HG02763 (cell line): ENCODE measurements around the gene CCL24.
"Not testable (repeated sequence)": the region's sequence is repeated elsewhere in the genome, so short reads cannot be mapped to it uniquely, and the experiment has no call there.

ENCODE experiments used
- ATAC-seq: cut with Tn5 transposase; IDR thresholded peaks from one replicate; pipeline ENCODE4 v1.9.1; 2021; ENCODE audit warnings: mild to moderate bottlenecking, moderate library complexity; ENCODE audit not compliant: unreplicated experiment

The CCL24 gene

DNA sequence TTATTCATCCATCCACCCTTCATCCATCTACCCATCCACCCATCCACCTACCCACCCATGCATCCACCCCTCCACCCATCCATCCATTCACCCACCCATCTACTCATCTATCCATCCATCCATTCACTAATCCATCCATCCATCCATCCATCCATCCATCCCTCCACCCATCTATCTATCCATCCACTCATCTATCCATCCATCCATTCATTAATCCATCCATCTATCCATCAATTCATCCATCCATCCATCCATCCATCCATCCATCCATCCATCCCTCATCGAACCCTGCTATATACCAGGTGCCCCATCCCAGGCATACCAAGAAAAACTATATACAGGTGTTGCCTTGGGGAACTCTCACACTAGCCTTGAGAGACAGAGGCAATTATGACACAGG is 7.1 kb upstream of the CCL24 start:
- no peak for ATAC-seq

DNA sequence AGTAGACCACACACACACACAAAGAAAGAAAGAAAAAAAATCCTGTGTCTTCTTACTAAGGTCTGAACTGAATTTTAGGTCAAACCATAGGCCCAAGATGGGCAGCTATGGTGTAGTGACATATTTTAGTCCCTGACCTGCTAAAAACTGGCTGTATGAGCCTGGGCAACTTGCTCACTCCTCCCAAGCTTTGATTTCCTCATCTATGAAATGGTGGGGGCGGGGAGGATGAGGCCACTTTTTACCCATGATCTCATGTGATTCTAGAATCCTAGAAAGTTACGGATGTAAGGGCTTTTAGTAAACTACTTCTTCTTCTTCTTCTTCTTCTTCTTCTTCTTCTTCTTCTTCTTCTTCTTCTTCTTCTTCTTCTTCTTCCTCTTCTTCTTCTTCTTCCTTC is 6.1 kb upstream of the CCL24 start:
- ATAC-seq: no peak

DNA sequence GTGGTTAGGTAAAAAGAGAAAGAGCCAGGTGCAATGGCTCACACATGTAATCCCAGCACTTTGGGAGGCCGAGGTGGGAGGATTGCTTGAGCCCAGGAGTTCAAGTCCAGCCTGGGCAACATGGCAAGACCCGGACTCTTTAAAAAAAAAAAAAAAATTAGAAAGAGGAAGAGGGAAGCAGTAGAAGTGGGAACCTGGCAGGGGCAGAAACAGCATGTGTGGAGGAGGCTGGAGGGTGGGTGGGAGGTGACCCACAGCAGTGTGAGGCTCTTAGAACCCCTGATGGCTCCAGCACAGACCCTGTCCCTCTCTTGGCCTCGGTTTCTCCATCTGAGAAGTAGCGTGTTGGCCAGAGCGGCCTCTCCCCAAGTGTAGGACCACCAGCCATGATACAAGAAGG is 4.9 kb upstream of the CCL24 start:
- no peak for ATAC-seq

DNA sequence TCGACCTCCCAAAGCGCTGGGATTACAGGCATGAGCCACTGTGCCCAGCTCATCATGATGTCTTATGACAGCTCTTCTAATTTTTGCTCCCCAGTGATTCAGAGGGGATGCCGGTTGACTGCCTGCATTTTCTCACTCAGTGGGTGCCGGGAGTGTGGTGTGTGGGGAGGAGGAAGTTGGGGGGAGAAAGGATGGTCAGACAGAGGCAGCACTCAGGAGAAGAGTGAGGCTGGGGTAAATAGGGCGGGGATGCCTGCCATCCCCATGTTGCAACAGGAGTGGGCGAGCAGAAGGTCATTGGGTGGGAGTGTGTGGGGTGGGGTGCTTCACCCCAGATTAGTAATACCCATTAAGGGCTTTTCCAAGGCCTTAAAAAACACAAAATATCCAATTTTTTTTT is 3.5 kb upstream of the CCL24 start:
- no peak for ATAC-seq

DNA sequence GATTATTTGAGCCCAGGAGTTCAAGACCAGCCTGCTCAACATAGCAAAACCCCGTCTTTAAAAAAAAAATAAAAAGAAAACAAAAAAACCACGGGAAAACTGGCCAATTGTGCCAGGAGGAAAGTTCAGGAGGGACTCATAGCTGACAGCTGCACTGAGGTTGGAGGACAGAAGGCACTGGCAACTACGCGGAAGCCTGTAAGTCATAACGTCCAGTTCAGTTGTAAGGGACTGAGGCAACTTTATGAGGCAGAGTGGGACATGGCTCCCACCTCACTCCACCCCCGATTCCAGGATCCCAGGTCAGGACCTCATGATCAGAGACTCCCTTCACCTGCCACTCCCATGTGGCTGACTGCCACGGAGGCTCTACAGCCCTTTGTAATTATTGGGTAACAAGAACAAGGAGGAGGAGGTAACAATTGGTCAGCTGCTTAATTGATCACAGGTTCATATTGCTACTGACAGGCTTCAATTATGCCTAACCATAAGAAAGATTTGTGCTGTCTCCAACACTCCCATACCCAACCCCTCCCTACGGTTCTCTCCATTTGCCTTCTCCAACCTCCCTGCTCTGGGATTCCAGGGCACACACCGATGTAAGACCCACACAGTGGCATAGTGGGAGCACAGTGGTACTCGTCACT is 1.9 kb upstream of the CCL24 start:
- ATAC-seq: no peak

DNA sequence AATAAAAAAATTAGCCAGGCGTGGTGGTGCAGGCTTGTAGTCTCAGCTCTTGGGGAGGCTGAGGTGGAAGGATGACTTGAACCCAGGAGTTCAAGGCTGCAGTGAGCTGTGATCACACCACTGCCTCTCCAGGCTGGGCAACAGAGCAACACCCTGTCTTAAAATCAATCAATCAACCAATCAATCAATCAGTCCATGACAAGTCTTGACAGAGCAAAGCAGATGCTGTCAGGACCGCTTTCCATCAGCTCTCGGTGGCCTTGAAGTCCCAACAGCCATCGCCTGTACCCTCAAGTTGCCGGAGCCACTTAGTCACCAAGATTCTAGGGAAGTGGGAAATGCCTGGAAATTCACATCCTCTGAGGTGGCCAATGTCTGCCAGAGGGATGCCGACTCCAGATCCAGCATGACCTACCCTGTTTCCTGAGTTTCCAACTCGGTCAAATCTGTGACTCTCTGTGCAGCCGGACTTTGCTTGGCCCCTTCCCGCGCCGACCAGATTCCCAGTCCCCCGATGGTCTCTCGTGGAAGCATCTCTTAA is 871 bp upstream of the CCL24 start:
- ATAC-seq: no peak

DNA sequence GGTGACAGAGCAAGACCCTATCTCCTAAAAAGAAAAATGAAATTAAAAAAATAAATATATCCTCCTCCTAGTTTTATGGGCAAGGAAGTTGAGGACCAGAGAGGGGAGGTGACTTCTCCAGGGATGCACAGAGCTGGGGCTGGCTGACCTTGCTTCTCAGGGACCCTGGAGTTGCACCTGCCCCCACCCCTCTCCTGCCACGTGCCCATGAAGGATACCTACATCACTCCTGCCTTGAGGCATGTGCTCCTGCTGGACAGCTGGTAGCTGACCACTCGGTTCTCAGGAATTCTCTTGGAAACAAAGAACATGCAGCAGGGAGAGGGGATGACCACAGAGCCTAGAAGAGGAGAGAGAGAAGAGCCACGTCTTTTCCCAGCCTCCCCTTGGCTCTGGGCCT is 522 bp downstream of the CCL24 start:
- no peak for ATAC-seq

DNA sequence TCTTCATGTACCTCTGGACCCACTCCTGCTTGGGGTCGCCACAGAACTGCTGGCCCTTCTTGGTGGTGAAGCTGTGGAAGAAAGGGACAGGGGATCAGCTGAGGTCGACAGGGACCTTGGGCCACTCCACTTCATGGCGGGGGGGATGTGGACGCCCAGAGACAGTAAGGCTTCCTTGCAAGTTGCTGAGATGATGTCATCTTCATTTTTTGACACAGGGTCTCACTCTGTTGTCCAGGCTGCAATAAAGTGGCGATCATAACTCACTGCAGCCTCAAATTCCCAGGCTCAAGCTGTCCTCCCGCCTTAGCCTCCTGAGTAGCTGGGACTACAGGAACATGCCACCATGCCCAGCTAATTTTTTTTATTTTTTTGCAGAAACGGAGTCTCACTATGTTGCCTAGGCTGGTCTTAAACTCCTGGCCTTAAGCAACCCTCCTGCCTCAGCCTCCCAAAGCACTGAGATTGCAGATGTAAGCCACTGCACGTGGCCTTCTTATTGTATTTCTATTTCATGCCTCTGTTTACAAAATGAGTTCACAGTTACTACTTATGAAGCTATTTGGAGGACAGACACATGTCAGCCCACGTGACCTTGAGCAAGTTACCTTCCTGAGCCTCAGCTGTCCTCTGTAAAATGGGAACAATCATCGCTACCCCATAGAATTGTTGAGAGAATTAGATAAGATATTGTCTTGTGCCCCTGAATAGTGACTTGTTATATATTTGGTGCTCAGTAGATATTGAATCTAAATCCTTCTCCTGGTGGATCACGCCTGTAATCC is 1.5 kb downstream of the CCL24 start:
- no peak for ATAC-seq

DNA sequence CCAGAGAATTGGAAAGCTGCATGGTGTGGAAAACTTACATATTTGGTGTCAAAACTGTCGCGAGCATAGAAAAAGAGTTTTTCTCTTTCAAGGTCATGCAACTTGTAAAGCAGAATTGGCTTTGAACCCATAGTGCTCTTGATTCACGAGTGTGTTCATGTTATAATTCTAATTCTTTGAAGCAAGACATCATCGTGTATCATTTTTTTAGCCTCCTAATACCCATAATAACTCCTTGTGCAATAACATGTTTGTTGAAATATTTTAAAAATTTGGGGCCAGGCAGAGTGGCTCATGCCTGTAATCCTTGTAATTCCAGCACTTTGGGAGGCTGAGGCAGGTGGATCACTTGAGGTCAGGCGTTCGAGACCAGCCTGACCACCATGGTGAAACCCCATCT is 4.2 kb downstream of the CCL24 start:
- ATAC-seq: no peak

DNA sequence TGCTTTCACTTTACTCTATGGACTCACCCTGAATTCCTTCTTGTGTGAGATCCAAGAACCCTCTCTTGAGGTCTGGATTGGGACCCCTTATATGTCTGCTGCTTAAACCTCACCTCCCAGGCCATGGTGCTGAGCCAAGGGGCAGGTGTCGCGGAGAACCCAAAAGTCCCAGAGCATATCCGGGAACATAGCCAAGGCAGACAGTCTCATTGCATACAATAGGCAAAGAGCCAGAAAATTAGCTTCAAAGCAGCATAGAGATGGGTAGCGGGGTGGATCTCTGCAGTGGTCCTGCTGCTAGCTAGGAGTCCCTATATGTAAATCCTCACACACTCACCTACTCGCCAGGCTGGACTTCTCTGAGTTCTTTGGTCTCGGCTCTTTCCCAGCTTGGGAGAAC is 5.5 kb downstream of the CCL24 start:
- ATAC-seq: no peak

DNA sequence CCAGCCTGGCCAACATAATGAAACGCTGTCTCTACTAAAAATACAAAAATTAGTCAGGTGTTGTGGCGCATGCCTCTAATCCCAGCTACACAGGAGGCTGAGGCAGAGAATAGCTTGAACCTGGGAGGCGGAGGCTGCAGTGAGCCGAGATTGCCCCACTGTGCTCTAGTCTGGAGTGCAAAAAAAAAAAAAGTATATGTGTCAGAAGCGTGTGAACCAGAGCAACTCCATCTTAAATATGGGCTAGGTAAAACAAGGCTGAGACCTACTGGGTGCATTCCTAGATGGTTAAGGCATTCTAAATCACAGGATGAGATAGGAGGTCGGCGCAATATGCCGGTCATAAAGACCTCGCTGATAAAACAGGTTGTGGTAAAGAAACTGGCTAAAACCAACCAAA is 6.2 kb downstream of the CCL24 start:
- ATAC-seq: no peak

DNA sequence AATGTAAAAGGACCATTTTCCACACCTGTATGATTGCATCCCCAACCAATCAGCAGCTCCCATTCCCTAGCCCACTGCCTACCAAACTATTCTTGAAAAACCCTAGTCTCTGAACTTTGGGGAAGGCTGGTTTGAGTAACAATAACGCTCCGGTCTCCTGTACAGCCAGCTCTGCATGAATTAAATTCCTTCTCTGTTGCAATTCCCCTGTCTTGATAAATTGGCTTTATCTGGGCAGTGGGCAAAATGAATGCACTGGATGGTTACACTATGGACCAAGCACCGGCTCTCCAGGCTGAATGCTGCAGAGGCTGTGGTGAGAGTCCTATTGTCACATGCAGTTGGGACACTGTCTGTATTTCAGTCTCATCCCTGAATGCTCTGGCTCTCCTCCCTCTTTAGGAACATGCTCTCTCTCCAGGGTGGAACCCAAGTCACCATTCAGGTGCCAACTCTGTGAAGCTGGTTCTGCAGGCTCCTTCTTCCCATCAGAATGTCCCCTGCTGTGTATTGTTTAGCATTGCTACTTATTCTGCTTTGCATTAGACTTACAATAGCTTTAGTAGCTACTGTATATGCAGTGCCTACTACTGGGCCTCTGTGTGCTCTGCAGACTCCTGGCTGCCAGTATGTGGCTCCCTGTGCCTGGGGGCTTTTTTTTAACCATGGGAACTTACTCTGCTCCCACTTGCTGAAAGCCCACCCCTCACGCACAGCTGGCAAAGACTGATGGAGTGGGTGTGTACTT is 6.9 kb downstream of the CCL24 start:
- no peak for ATAC-seq

DNA sequence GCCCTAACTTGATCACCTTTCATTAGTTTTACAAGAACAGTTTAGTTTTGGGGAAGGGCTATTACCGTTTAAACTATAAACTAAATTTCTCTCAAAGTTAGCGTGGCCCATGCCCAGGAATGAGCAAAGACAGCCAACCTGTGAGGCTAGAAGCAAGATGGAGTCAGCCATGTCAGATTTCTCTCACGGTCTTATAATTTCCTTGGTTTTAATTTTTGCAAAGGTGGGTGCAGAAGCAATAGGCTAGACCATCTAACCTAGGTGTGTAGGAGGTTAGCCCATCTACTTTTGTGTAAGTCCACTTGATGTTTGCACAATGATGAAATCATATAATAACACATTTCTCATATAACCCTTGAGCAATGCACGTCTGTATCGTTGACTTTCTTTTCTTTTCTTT is 8.9 kb downstream of the CCL24 start:
- ATAC-seq: no peak

DNA sequence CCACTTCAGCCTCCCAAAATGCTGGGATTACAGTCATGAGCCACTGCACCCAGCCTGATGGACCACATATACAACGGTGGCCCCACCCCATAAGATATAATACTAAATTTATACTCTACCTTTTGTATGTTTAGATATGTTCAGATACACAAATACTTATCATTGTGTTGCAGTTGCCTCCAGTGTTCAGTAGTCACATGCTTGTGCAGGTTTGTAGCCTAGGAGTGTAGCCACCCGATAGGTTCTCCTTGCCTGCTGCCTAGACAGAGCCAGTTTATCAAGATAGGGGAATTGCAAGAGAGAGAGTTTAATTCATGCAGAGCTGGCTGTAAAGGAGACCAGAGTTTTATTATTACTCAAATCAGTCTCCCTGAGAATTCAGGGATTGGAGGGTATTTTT is 9.6 kb downstream of the CCL24 start:
- ATAC-seq: no peak

DNA sequence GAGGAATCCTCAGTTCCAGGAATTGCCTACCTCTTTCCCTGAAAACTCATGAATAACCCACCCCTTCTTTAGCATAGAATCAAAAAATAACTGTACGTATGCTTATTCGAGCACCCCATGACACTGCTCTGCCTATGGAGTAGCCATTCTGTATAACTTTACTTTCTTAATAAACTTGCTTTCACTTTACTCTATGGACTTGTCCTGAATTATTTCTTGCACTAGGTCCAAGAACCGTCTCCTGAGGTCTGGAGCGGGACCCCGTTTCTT is 11.1 kb downstream of the CCL24 start:
- ATAC-seq: no peak

DNA sequence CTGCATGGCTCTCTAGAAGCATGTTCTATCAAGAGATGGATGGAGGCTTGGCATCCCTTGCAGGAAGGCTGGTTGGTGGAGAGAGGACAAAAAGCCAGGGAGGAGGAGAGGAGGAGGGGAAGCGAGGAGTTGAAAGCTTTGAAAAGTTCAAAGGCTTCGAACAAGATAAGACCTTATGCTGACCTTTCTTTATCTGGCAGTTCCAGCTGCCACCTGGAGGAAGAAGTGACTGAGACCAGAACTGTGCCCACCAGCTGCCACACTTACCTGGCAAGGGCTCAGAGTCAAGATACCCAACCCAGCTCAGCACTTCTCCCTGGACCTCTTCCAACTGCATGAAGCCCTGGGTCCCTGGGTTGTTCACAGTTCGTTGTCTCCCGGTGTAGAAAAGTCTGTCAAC is 14.8 kb downstream of the CCL24 start:
- ATAC-seq: no peak

DNA sequence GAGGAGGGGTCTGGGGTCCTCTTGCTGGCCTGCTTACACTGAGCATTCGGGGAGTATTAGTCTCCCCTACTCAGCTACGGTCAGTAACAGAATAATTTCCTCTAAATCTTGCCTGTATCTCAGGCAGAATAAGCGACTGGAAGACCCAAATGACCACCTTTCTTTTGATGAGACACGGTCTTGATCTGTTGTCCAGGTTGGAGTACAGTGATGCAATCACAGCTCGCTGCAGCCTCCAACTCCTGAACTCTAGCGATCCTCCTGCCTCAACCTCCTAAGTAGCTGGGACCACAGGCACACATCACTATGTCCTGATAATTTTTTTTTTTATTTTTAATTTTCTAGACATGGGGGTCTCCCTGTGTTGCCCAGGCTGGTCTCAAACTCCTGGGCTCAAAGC is 17.2 kb downstream of the CCL24 start:
- ATAC-seq: no peak

DNA sequence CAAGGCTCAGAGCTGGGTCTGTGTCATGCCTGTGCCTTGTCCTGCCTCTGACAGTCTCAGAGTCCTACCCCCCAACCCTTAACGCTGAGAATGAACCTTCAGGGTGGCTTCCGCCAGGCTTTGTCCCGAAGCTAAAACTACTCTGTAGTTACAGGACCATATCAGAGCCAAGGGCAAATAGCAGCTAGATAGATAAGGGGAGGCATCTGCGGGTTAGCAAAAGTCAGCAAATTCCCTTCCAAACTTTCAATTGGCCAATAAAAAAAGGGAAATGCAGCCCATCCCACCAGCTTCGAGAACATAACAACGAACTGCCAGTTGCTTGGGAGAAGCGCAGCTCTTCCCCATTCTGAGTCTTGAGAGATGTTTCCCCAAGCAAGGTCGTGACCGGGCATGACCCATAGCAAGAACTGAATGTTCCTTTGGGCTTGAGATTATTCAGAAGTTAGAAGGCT is 17.7 kb downstream of the CCL24 start:
- no peak for ATAC-seq

DNA sequence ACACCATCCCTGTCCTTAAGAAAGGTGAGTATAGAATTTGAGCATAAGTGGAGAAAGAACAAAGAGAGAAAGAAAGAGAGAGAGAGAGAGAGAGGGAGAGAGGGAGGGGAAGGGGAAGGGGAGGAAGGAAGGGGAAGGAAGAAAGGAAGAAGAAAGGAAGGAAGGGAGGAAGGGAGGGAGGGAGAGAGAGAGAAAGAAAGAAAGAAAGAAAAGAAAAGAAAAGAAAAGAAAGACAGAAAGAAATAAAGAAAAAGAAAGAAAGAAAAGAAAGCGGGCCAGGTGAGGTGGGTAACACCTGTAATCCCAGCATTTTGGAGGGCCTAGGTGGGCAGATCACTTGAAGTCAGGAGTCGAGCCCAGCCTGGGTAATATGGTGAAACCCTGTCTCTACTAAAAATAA is 19.9 kb downstream of the CCL24 start:
- ATAC-seq: no peak

DNA sequence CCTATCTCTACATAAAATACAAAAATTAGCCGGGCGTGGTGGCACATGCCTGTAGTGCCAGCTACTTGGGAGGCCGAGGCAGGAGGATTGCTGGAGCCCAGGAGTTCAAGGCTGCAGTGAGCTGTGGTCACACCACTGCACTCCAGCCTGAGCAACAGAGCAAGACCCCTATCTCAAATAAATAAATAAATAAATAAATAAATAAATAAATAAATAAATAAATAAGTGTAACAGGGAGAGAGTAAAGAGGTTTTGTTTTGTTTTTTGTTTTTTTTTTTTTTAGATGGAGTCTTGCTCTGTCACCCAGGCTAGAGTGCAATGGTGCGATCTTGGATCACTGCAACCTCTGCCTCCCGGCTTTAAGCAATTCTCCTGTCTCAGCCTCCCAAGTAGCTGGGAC is 21.0 kb downstream of the CCL24 start:
- ATAC-seq: not testable (repeated sequence)

DNA sequence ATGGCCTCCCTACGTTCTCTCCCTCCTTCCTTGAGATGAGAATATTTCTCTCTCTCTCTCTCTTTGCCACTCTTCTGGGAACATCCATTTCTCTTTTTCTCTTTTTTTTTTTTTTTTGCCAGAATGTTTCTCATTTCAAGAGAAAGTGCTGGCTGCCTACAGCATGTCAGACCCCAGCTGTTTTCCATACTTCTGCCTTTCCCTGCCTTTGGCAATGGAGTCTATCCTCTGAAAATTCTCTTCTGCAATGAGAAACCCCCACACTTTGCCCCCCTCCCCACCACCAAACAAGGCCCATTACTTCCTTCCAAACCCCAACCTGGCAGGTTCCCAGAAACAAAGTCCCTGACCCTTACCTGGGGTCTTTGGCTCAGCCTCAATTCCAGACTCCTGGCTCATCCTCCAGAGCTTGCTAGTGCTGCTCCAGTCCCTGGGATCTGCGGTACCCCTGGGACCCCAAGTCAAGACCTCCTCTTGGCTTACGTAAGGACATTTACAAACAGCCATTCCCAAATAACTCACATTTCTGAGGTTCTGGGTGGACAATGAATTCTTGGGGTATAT is 24.2 kb downstream of the CCL24 start:
- no peak for ATAC-seq
